NB4 (cell line): ENCODE measurements around the gene PXN.

Experiments used
- MYC ChIP-seq: IDR thresholded peaks from 2 replicates; pipeline ENCODE4 v1.6.1; 2011; ENCODE audit warnings: low read depth, low read length
- POLR2A ChIP-seq: IDR thresholded peaks from 2 replicates; pipeline ENCODE4 v1.6.1; 2011; ENCODE audit warnings: mild to moderate bottlenecking; ENCODE audit not compliant: insufficient read length; ENCODE audit errors: extremely low read depth
- TF ChIP-seq, protein P1 (sequence below): IDR thresholded peaks from one replicate; pipeline ENCODE4 v1.5.1; 2012; ENCODE audit warnings: low read depth, low read length

- TF ChIP-seq, protein P1, sequence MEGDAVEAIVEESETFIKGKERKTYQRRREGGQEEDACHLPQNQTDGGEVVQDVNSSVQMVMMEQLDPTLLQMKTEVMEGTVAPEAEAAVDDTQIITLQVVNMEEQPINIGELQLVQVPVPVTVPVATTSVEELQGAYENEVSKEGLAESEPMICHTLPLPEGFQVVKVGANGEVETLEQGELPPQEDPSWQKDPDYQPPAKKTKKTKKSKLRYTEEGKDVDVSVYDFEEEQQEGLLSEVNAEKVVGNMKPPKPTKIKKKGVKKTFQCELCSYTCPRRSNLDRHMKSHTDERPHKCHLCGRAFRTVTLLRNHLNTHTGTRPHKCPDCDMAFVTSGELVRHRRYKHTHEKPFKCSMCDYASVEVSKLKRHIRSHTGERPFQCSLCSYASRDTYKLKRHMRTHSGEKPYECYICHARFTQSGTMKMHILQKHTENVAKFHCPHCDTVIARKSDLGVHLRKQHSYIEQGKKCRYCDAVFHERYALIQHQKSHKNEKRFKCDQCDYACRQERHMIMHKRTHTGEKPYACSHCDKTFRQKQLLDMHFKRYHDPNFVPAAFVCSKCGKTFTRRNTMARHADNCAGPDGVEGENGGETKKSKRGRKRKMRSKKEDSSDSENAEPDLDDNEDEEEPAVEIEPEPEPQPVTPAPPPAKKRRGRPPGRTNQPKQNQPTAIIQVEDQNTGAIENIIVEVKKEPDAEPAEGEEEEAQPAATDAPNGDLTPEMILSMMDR = no peak
- TF ChIP-seq POLR2A (no peak), MYC (no peak)
Observed at GRCh38 chr12:120267736-120268135, 2.2 kb upstream of the PXN start.
